ENCODE results near the gene SLC1A4.

SLC1A4 gene

DNA sequence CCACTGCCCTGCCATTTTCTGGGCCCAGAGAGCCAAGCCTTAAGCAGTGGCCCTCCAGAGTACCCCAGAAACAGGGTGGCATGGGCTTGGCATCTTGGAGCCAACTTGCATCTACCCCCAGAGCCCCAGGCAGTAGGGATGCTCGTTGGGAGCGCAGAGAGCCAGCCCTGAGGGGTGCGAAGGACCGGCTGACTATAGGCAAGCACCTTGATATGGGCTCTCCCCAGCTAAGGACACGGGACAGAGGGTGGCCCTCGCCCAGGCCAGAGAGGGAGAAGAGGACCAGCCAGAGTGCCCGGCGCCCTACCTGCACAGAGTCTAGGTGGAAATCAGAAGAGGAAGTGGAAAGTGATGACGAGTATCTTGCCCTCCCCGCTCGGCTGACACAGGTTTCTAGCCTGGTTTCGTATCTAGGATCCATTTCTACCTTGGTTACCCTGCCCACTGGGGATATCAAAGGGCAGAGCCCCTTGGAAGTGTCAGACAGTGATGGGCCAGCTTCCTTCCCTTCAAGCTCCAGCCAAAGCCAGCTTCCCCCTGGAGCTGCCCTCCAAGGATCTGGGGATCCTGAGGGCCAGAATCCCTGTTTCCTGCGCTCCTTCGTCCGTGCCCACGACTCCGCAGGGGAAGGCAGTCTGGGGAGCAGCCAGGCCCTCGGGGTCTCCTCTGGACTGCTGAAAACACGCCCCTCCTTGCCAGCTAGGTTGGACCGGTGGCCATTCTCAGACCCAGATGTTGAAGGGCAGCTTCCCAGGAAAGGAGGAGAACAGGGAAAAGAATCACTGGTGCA, 83.2 kb downstream of the SLC1A4 start:
- TF ChIP-seq CTCF (IDR thresholded peaks at IDR 0.05; ENCODE audit: borderline replicate concordance, control extremely low read depth, extremely low read depth, insufficient read depth, missing control alignments), result no peak
- DNase-seq (ENCODE audit: low spot score), result no peak
- in situ Hi-C loops (cut with MboI; ENCODE audit: low sequenced_read_pairs, unreplicated experiment), result no loop called here

Data from GM13976 (cell line).